ENCODE data around the gene PPP1R17.

PPP1R17 gene

GRCh38 chr7:31705377-31705776 is 18.4 kb downstream of the PPP1R17 start:
- no peak for DNase-seq

DNA sequence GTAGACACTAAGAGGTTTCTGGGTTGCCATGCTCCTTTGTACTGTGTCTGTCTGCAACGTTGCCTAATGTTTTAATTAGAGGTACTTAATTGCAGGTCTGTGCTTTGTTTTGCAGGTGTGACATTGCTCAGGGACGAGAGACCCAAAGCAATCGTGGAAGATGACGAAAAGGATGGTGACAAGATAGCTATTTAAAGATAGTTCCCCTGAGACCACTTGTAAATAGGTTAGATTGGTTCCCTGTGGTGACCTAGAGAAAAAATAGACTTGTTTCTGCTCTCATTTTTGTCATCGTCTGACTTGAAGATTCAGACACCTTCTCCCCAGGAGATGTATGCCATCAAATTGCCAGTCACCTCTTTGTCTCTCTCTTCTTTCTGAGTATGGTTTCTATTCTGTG is 20.1 kb downstream of the PPP1R17 start:
- DNase-seq, result no peak

GRCh38 chr7:31710171-31710570 is 23.2 kb downstream of the PPP1R17 start:
- peak; percentile 34 for DNase-seq

- DNase-seq, result no peak
Measured at GRCh38 chr7:31716355-31716754, 29.3 kb downstream of the PPP1R17 start.

GRCh38 chr7:31720366-31720765 is 33.4 kb downstream of the PPP1R17 start:
- DNase-seq, result no peak

GRCh38 chr7:31724696-31725095 is 37.7 kb downstream of the PPP1R17 start:
- no peak for DNase-seq

DNA sequence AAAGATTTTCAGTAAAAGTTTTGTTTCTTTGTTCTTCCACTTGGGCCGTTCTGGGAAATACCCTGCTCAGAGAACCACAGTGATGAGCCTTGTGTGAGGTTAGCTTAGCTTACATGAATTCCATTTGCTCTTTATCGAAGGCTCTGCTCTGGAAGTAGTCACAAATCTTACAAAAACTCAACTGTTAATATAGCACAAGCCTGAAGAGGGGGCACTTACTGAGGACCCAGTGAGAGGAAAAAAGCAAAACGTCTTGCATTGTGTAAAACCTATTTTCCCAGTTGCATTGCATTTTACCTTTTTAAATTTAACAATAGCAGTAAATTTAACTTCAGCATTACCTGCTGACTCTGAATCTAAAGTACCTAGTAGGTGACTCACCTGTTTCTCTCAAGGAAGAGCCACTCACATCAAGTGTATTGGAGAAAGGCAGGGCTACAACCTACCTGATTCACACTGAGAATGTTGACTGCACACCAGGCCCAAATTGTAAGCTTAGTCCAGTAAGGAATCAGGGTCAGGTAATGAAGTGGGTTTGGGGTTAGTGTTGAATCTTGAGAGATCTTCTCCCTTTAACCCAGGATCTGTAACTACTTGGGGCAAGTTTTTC is 42.3 kb downstream of the PPP1R17 start:
- no peak for DNase-seq

DNA sequence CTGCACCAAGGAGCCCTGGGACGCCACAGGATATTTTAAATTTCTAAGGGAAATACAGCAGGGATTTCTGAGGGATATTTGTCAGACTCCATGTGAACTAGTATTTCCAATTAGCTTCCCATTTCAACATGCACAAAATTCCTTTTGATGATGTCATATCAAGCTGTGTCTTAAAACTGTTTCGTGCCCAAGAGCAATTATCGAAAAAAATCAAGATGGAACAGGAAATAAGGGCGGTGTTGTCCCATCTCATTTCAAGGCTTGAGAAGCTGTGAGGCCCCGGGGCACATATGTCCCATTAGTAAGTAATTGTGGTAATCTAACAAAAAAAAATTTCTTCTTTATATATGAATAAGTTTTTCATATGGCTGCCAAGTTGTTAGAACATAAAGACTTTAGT is 47.4 kb downstream of the PPP1R17 start:
- no peak for DNase-seq

- DNase-seq, result peak; percentile 77
Measured at GRCh38 chr7:31735991-31736982, 49.3 kb downstream of the PPP1R17 start.

DNA sequence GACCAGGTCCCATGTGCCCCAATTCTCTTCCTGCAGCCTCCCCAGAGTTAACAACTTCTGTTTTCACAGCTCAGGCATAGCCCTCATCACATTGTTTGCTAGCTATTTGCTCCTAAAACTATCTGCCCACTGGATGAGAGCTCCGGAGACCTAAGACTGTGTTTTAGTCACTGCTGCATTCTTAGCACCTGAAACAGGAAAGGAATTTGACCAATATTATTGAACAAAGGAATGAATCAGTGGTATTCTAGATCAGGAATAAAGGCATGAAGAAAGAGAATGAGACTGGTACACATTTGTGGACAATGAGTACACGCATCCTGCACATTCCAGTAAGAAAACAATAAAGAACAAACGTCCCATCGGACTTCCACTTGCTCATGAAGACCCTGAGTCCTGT is 54.8 kb downstream of the PPP1R17 start:
- no peak for DNase-seq

DNA sequence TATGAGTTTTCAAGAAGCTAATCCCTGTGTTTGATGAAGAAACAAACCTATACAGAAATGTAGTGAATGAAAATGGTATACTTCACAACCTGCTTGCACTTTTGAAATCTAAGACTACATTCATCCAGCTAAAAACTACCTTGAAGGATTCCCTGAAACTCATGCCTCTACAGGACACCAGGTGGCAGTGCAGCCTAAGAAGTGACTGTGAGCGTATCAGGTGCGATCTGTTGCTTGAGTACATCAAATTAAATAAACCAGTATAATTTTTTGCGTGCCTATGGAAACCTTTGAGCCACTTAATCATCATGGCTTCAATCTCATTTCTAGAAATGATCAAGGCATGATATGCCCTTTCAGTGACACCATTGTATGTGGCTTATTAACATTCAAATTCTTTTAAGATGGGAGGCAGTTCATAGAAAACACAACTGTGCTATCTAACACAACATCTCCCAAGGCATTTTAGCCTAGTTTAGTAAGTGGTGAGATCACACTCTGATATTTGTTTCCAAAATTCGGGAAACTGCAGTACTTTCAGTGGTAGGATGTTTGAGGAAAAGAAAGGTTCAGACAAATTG is 57.4 kb downstream of the PPP1R17 start:
- peak; percentile 81 for DNase-seq

DNA sequence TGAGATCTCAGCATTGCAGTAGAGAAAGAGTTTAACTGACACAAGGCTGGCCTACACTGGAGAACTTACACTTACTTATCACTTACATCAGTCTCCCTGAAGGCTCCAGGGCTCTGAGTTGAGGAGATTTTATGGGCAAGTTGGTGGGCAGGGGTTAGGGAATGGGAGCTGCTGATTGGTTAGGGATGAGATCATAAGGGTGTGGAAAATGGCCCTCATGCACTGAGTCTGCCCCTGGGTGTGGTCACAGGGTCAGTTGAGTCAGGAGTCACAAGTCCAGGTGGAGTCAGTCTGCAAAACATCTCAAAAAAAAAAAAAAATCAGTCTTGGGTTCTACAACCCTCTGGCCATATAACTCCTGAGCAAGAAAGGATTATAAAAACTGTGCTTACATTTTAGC is 60.5 kb downstream of the PPP1R17 start:
- no peak for DNase-seq

DNA sequence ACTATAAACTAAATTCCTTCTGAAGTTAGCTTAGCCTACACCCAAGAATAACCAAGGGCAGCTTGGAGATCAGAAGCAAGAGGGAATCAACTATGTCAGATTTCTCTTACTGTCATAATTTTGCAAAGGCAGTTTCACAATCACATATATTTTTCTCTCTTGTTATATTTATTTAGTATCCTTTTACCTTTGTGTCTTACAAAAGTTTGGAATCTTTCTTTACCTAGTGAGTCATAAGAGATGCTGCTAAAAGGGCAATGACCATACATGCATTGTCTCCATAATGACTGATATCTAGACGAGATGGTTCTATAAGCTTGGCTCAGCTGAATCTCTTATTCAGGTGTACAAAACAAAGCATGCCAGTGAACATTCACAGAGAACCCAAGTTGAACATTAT is 61.1 kb downstream of the PPP1R17 start:
- DNase-seq, result no peak

DNA sequence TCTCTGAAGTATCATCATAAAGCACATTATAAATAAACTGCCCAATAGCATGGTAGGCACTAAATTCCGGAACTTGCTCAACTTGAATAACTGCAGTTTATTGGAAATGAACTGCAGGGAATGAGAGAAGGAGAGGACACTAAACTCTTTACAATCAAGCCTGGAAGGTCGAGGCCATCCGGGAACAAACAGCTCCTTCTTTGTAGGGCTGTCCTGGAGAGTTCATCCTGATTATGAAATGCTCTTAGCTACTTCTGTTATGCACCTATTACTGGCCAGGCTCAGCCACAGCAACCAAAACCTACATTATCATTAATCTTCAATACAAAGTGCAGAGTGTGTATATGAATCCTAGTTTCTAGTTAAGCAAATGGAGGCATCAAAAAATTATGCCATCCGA is 64.7 kb downstream of the PPP1R17 start:
- DNase-seq, result no peak
